Posterior cingulate gyrus (tissue), 11 donors: Measurements from ENCODE around the gene RGS6.

Experiments used
- DNase-seq, 10 donors: peaks; one replicate each; pipeline versions ENCODE4 v3.0.0 to v3.0.0-alpha.2; 2020 to 2021; ENCODE audit warnings: mixed read lengths in 3 of 10
- intact Hi-C: fragments of 100-400 bp; cut with DNase I; formaldehyde crosslinking; loops from one replicate; pipeline ENCODE4 v1.15.1; 2023

The RGS6 gene

GRCh38 chr14:72515779-72516770 is 583.8 kb downstream of the RGS6 start:
- no peak for DNase-seq
- intact Hi-C loops, result no loop called here

GRCh38 chr14:72516936-72517700 is 584.9 kb downstream of the RGS6 start:
- DNase-seq, result peak in 9 of 10 donors; percentile 46 to 96 (median 76)
- intact Hi-C loops, result loop anchor here (1.0 kb wide), 1 partner anchor 388 kb away; no protein-coding TSS in a partner anchor

GRCh38 chr14:72517736-72518135 is 585.5 kb downstream of the RGS6 start:
- no peak for DNase-seq
- intact Hi-C loops, result loop anchor here (1.0 kb wide), 1 partner anchor 388 kb away; no protein-coding TSS in a partner anchor

- intact Hi-C loops, result no loop called here
- no peak for DNase-seq
These were observed 586.7 kb downstream of the RGS6 start for GRCh38 chr14:72518809-72519377.

GRCh38 chr14:72519543-72519942 is 587.3 kb downstream of the RGS6 start:
- intact Hi-C loops, result no loop called here
- DNase-seq, result no peak

- DNase-seq, result no peak
- intact Hi-C loops, result no loop called here
These were observed 588.8 kb downstream of the RGS6 start for GRCh38 chr14:72521045-72521444.

- intact Hi-C loops, result no loop called here
- DNase-seq, result no peak
These were observed 589.9 kb downstream of the RGS6 start for GRCh38 chr14:72521968-72522741.

- intact Hi-C loops, result no loop called here
- DNase-seq, result no peak
These were observed 590.6 kb downstream of the RGS6 start for GRCh38 chr14:72522847-72523246.

GRCh38 chr14:72523424-72524294 is 591.4 kb downstream of the RGS6 start:
- intact Hi-C loops, result no loop called here
- no peak for DNase-seq

GRCh38 chr14:72524295-72524629 is 592.0 kb downstream of the RGS6 start:
- intact Hi-C loops, result no loop called here
- no peak for DNase-seq

GRCh38 chr14:72525087-72525915 is 593.1 kb downstream of the RGS6 start:
- DNase-seq, result no peak
- intact Hi-C loops, result no loop called here

GRCh38 chr14:72527591-72527990 is 595.4 kb downstream of the RGS6 start:
- intact Hi-C loops, result no loop called here
- no peak for DNase-seq

GRCh38 chr14:72528059-72528862 is 596.0 kb downstream of the RGS6 start:
- DNase-seq, result no peak
- intact Hi-C loops, result no loop called here

GRCh38 chr14:72528863-72529175 is 596.6 kb downstream of the RGS6 start:
- intact Hi-C loops, result no loop called here
- DNase-seq, result no peak

- intact Hi-C loops, result no loop called here
- DNase-seq, result no peak
These were observed 600.6 kb downstream of the RGS6 start for GRCh38 chr14:72532686-72533454.

GRCh38 chr14:72535485-72535884 is 603.3 kb downstream of the RGS6 start:
- DNase-seq, result no peak
- intact Hi-C loops, result no loop called here

GRCh38 chr14:72538387-72538786 is 606.2 kb downstream of the RGS6 start:
- no peak for DNase-seq
- intact Hi-C loops, result no loop called here
